Kidney epithelial cell (primary cell): Measurements from ENCODE around the gene PDE4C. TPM values are rescaled to one million over a fixed set of nuclear protein-coding genes. Genes with fewer than 3 reads are reported as not detected.

Experiments
- DNase-seq: peaks from one replicate; pipeline ENCODE4 v3.0.0-alpha.2; 2010; ENCODE audit warnings: low read depth
- H3K27me3 ChIP-seq: 2 replicates; pipeline ENCODE4 v1.6.0; 2011; ENCODE audit warnings: low read length; ENCODE audit not compliant: control insufficient read depth, insufficient read depth
- H3K36me3 ChIP-seq: 2 replicates; pipeline ENCODE4 v1.5.1; 2011; ENCODE audit warnings: low read length; ENCODE audit not compliant: control insufficient read depth, insufficient read depth
- H3K4me3 ChIP-seq: 2 replicates; pipeline ENCODE4 v1.5.1; 2011; ENCODE audit warnings: low read depth, mild to moderate bottlenecking, control low read depth, low read length
- CTCF ChIP-seq: IDR thresholded peaks from 2 replicates; pipeline ENCODE4 v1.5.1; 2011; ENCODE audit warnings: mild to moderate bottlenecking, moderate library complexity, low read length, control low read depth, inconsistent platforms; ENCODE audit not compliant: insufficient read depth, poor library complexity, severe bottlenecking
- total RNA-seq: library from RNA; depleted of rRNA; stranded (reverse); fragments of >200 nt; gene quantifications from 2 replicates; pipeline ENCODE4 v1.2.3, GENCODE V29; 2015

PDE4C gene
- total RNA-seq, 1 donor from 2014 or later, result 0.42 TPM

GRCh38 chr19:18202778-18203407 lies 23.3 kb downstream of the PDE4C start:
- TF ChIP-seq CTCF, result peak; percentile 31
- H3K36me3 ChIP-seq, result no peaks in the 10 kb centered on the region
- peak overlapping the region; percentile 48 for H3K4me3 ChIP-seq
- peaks cover 10% of the 10 kb centered on the region for H3K27me3 ChIP-seq
- DNase-seq, result no peak

GRCh38 chr19:18202397-18202777 lies 23.9 kb downstream of the PDE4C start:
- peaks cover 10% of the 10 kb centered on the region for H3K27me3 ChIP-seq
- DNase-seq, result no peak
- H3K4me3 ChIP-seq, result no peak overlapping the region
- TF ChIP-seq CTCF, result no peak
- no peaks in the 10 kb centered on the region for H3K36me3 ChIP-seq

- Histone ChIP-seq H3K36me3 (no peaks in the 10 kb centered on the region), H3K27me3 (peaks cover 9% of the 10 kb centered on the region), H3K4me3 (no peak overlapping the region)
- DNase-seq, result no peak
- no peak for TF ChIP-seq CTCF
These were observed 27.9 kb downstream of the PDE4C start for GRCh38 chr19:18198374-18198773.

GRCh38 chr19:18197941-18198340 lies 28.3 kb downstream of the PDE4C start:
- TF ChIP-seq CTCF, result no peak
- peaks cover 5% of the 10 kb centered on the region for H3K27me3 ChIP-seq
- no peak overlapping the region for H3K4me3 ChIP-seq
- no peaks in the 10 kb centered on the region for H3K36me3 ChIP-seq
- no peak for DNase-seq

GRCh38 chr19:18197306-18197705 lies 28.9 kb downstream of the PDE4C start:
- no peak for DNase-seq
- Histone ChIP-seq H3K36me3 (no peaks in the 10 kb centered on the region), H3K27me3 (no peaks in the 10 kb centered on the region), H3K4me3 (no peak overlapping the region)
- no peak for TF ChIP-seq CTCF

GRCh38 chr19:18196511-18196845 lies 29.8 kb downstream of the PDE4C start:
- no peak for DNase-seq
- Histone ChIP-seq H3K4me3 (no peak overlapping the region), H3K36me3 (no peaks in the 10 kb centered on the region), H3K27me3 (no peaks in the 10 kb centered on the region)
- no peak for TF ChIP-seq CTCF
